Measurements from ENCODE around the gene DERL3. TPM values are rescaled to one million over a fixed set of nuclear protein-coding genes. Genes with fewer than 3 reads are reported as not detected.

DERL3 gene
- not detected for total RNA-seq

- WGBS = 0% methylated on average over 22 of the region's 70 CpGs
- H3K27me3 ChIP-seq = no peaks in the 10 kb centered on the region
- no peaks in the 10 kb centered on the region for H3K9me3 ChIP-seq
- TF ChIP-seq POLR2AphosphoS5 (IDR thresholded peaks at IDR 0.05) (peak in 1 of 2 donors; percentile 61), POLR2A (IDR thresholded peaks at IDR 0.05; ENCODE audit: low read depth) (no peak), EP300 (IDR thresholded peaks at IDR 0.05) (no peak)
- H3K36me3 ChIP-seq = peaks cover 11 to 25% (median 22%) of the 10 kb centered on the region in 4 donors
- H3K4me1 ChIP-seq = peaks cover 28 to 49% (median 40%) of the 10 kb centered on the region in 4 donors
- H3K4me3 ChIP-seq = peak within 1 kb of the TSS; percentile 50 to 60 (median 55)
- intact Hi-C loops (cut with DNase I) = no loop called here
- H3K27ac ChIP-seq (replicated peaks in 1 of 4) = peak within 1 kb of the TSS in 1 of 4 donors; percentile 1
- peak; percentile 99 for DNase-seq (ENCODE audit: extremely low spot score)
Observed at GRCh38 chr22:23838681-23839468, at the start of gene DERL3. Gene DERL3 (minus strand): TSS chr22:23839006. CDS start chr22:23838987, 19 bp downstream.

- TF ChIP-seq POLR2AphosphoS5 (IDR thresholded peaks at IDR 0.05) = no peak
- TF ChIP-seq EP300 (IDR thresholded peaks at IDR 0.05) = no peak
- TF ChIP-seq POLR2A (IDR thresholded peaks at IDR 0.05; ENCODE audit: low read depth) = no peak
- TF ChIP-seq CTCF (IDR thresholded peaks at IDR 0.05) = no peak
- H3K27me3 ChIP-seq = no peaks in the 10 kb centered on the region
- intact Hi-C loops (cut with DNase I) = no loop called here
Observed at GRCh38 chr22:23884140-23884539, 45.3 kb upstream of the DERL3 start.

GRCh38 chr22:23883658-23884057 is 44.9 kb upstream of the DERL3 start:
- Histone ChIP-seq H3K27me3 (no peaks in the 10 kb centered on the region), H3K27ac (replicated peaks in 1 of 4) (no peak overlapping the region), H3K4me1 (peaks cover 0 to 8% (median 8%) of the 10 kb centered on the region in 4 donors), H3K36me3 (peaks cover 0 to 41% (median 35%) of the 10 kb centered on the region in 4 donors), H3K4me3 (no peak overlapping the region), H3K9me3 (no peaks in the 10 kb centered on the region)
- DNase-seq (ENCODE audit: extremely low spot score) = no peak
- no peak for TF ChIP-seq POLR2A (IDR thresholded peaks at IDR 0.05; ENCODE audit: low read depth)
- no peak for TF ChIP-seq EP300 (IDR thresholded peaks at IDR 0.05)
- no peak for TF ChIP-seq POLR2AphosphoS5 (IDR thresholded peaks at IDR 0.05)
- no peak for TF ChIP-seq CTCF (IDR thresholded peaks at IDR 0.05)
- WGBS = 97% methylated on average over 9 of the region's 9 CpGs
- intact Hi-C loops (cut with DNase I) = no loop called here

More at GRCh38 chr22:23884140-23884539, 45.3 kb upstream of the DERL3 start:
- WGBS = 100% methylated on average over 8 of the region's 9 CpGs
- H3K36me3 ChIP-seq = peaks cover 0 to 39% (median 34%) of the 10 kb centered on the region in 4 donors
- H3K9me3 ChIP-seq = no peaks in the 10 kb centered on the region
- H3K27ac ChIP-seq (replicated peaks in 1 of 4) = no peak overlapping the region
- peaks cover 0 to 13% (median 12%) of the 10 kb centered on the region in 4 donors for H3K4me1 ChIP-seq
- no peak overlapping the region for H3K4me3 ChIP-seq
- DNase-seq (ENCODE audit: extremely low spot score) = no peak

- WGBS = 89% methylated on average over 14 of the region's 20 CpGs
- intact Hi-C loops (cut with DNase I) = no loop called here
- no peaks in the 10 kb centered on the region for H3K4me1 ChIP-seq
- TF ChIP-seq EP300 (IDR thresholded peaks at IDR 0.05) (no peak), POLR2A (IDR thresholded peaks at IDR 0.05; ENCODE audit: low read depth) (no peak), CTCF (IDR thresholded peaks at IDR 0.05) (no peak), POLR2AphosphoS5 (IDR thresholded peaks at IDR 0.05) (no peak)
- no peaks in the 10 kb centered on the region for H3K27me3 ChIP-seq
- H3K27ac ChIP-seq (replicated peaks in 1 of 4) = no peak overlapping the region
- DNase-seq (ENCODE audit: extremely low spot score) = no peak
- H3K4me3 ChIP-seq = no peak overlapping the region
- no peaks in the 10 kb centered on the region for H3K9me3 ChIP-seq
- H3K36me3 ChIP-seq = peaks cover 0 to 54% (median 45%) of the 10 kb centered on the region in 4 donors
Observed at GRCh38 chr22:23882370-23882769, 43.6 kb upstream of the DERL3 start.

GRCh38 chr22:23878219-23878618 is 39.4 kb upstream of the DERL3 start:
- Histone ChIP-seq H3K27ac (replicated peaks in 1 of 4) (no peak overlapping the region), H3K27me3 (no peaks in the 10 kb centered on the region), H3K4me1 (no peaks in the 10 kb centered on the region), H3K4me3 (no peak overlapping the region), H3K9me3 (no peaks in the 10 kb centered on the region), H3K36me3 (peaks cover 4 to 77% (median 61%) of the 10 kb centered on the region in 4 donors)
- intact Hi-C loops (cut with DNase I) = no loop called here
- no peak for TF ChIP-seq POLR2AphosphoS5 (IDR thresholded peaks at IDR 0.05)
- no peak for TF ChIP-seq CTCF (IDR thresholded peaks at IDR 0.05)
- TF ChIP-seq POLR2A (IDR thresholded peaks at IDR 0.05; ENCODE audit: low read depth) = no peak
- no peak for TF ChIP-seq EP300 (IDR thresholded peaks at IDR 0.05)
- DNase-seq (ENCODE audit: extremely low spot score) = no peak
- WGBS = 90% methylated on average over 7 of the region's 7 CpGs
